Transverse colon (tissue), 4 donors: ENCODE results near the gene LIPE.

Experiments
- EP300 ChIP-seq: sonication (generic); formaldehyde crosslinking; IDR thresholded peaks from one replicate; pipeline ENCODE4 v1.6.1; 2017; ENCODE audit warnings: antibody characterized with exemption, low read depth
- POLR2A ChIP-seq: fragments of 450-650 bp; IDR thresholded peaks from one replicate; pipeline ENCODE4 v1.6.1; 2016; ENCODE audit warnings: antibody characterized with exemption, mild to moderate bottlenecking, moderate library complexity
- POLR2AphosphoS5 ChIP-seq, 3 donors: sonication (generic); formaldehyde crosslinking; IDR thresholded peaks; one replicate each; pipeline ENCODE4 v1.6.1; 2016; ENCODE audit warnings: antibody characterized with exemption in 3 of 3
- TF ChIP-seq, protein P1 (sequence below), 5 experiments: fragments of 200-600 bp in 3 of 5; fragments of 450-650 bp in 2 of 5; sonication (generic) in 3 of 5; IDR thresholded peaks; 1 replicate in 2 of 5; 2 replicates in 3 of 5; pipeline ENCODE4 v1.5.1; 2016 to 2017; ENCODE audit warnings: antibody characterized with exemption in 5 of 5, inconsistent platforms in 3 of 5, mild to moderate bottlenecking in 2 of 5, moderate library complexity in 1 of 5

DNA sequence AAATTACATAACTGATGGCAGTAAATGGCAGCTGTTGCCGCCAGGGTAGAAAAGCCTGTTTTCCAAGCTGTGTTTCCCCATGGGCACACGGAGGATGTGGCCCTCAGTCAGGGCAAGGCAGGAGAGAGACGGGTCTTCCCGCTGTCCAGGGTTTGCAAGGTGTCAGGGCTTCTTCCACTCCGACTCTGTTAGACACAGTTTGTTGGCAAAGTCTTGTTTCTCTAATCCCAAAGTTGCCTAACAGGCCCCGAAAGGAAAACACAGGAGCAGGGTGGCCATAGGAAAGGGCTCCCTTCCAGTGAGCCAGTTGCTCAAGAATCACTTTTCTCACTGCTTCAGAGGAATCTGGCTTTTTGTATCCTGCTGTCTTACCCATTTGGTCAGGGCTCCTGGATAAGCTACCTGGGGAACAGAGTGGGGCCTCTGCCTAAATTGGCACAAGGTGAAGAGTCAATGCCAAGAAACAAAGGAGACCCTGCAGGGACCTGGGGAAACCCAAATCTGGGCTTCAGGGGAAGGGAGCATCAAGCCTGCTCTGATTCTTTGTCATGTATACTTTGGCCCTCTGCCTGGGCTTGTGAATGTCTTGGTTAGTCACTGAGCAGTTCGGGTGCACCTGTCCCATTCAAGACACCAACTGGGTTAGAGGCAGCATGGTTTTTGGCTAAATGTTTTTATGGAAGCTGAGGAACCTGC, 44.5 kb upstream of the LIPE start:
- TF ChIP-seq, protein P1, sequence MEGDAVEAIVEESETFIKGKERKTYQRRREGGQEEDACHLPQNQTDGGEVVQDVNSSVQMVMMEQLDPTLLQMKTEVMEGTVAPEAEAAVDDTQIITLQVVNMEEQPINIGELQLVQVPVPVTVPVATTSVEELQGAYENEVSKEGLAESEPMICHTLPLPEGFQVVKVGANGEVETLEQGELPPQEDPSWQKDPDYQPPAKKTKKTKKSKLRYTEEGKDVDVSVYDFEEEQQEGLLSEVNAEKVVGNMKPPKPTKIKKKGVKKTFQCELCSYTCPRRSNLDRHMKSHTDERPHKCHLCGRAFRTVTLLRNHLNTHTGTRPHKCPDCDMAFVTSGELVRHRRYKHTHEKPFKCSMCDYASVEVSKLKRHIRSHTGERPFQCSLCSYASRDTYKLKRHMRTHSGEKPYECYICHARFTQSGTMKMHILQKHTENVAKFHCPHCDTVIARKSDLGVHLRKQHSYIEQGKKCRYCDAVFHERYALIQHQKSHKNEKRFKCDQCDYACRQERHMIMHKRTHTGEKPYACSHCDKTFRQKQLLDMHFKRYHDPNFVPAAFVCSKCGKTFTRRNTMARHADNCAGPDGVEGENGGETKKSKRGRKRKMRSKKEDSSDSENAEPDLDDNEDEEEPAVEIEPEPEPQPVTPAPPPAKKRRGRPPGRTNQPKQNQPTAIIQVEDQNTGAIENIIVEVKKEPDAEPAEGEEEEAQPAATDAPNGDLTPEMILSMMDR (IDR thresholded peaks at IDR 0.05): peak in 1 of 5 experiments; percentile 23
- TF ChIP-seq POLR2A (no peak), POLR2AphosphoS5 (IDR thresholded peaks at IDR 0.05) (no peak), EP300 (no peak)
